ENCODE measurements around the gene CNTN6. TPM values are rescaled to one million over a fixed set of nuclear protein-coding genes. Genes with fewer than 3 reads are reported as not detected.

The CNTN6 gene
- total RNA-seq = not detected

GRCh38 chr3:1092771-1093170 is at the start of gene CNTN6:
Gene CNTN6 (plus strand): TSS chr3:1093024. CDS start chr3:1148009, 54,985 bp downstream.
- no peak for DNase-seq
- Histone ChIP-seq H3K9me3 (no peaks in the 10 kb centered on the region), H3K4me3 (no peak within 1 kb of the TSS), H3K36me3 (replicated peaks in 1 of 2; ENCODE audit: insufficient read depth in 1 of 2, low read depth in 2 of 2) (no peaks in the 10 kb centered on the region), H3K4me1 (no peaks in the 10 kb centered on the region), H3K27ac (no peak within 1 kb of the TSS), H3K27me3 (no peaks in the 10 kb centered on the region)
- intact Hi-C loops (cut with DNase I) = no loop called here
- no peak for ATAC-seq
- 25 to 29% methylated on average over 7 of the region's 7 CpGs for WGBS, 2 donors
- no peak for TF ChIP-seq POLR2A (IDR thresholded peaks at IDR 0.05)
- no peak for TF ChIP-seq CTCF (IDR thresholded peaks at IDR 0.05)

GRCh38 chr3:1048558-1048957 is 44.3 kb upstream of the CNTN6 start:
- Histone ChIP-seq H3K4me3 (no peak overlapping the region), H3K4me1 (no peaks in the 10 kb centered on the region), H3K27me3 (no peaks in the 10 kb centered on the region), H3K27ac (no peak overlapping the region), H3K9me3 (no peaks in the 10 kb centered on the region), H3K36me3 (replicated peaks in 1 of 2; ENCODE audit: insufficient read depth in 1 of 2, low read depth in 2 of 2) (no peaks in the 10 kb centered on the region)
- no peak for ATAC-seq
- TF ChIP-seq CTCF (IDR thresholded peaks at IDR 0.05) (no peak), POLR2A (IDR thresholded peaks at IDR 0.05) (no peak)
- DNase-seq = no peak
- 29 to 39% methylated on average over 2 of the region's 2 CpGs for WGBS, 2 donors
- intact Hi-C loops (cut with DNase I) = no loop called here

- ATAC-seq = no peak
- H3K4me1 ChIP-seq = no peaks in the 10 kb centered on the region
- no peak overlapping the region for H3K4me3 ChIP-seq
- no peak overlapping the region for H3K27ac ChIP-seq
- H3K9me3 ChIP-seq = no peaks in the 10 kb centered on the region
- TF ChIP-seq POLR2A (IDR thresholded peaks at IDR 0.05) (no peak), CTCF (IDR thresholded peaks at IDR 0.05) (no peak)
- H3K36me3 ChIP-seq (replicated peaks in 1 of 2; ENCODE audit: insufficient read depth in 1 of 2, low read depth in 2 of 2) = no peaks in the 10 kb centered on the region
- intact Hi-C loops (cut with DNase I) = no loop called here
- 59 to 69% methylated on average over 3 of the region's 3 CpGs for WGBS, 2 donors
- no peaks in the 10 kb centered on the region for H3K27me3 ChIP-seq
- DNase-seq = no peak
Observed at GRCh38 chr3:1055870-1056269, 37.0 kb upstream of the CNTN6 start.

- Histone ChIP-seq H3K9me3 (no peaks in the 10 kb centered on the region), H3K27ac (no peak overlapping the region), H3K4me3 (no peak overlapping the region), H3K4me1 (no peaks in the 10 kb centered on the region), H3K27me3 (no peaks in the 10 kb centered on the region), H3K36me3 (replicated peaks in 1 of 2; ENCODE audit: insufficient read depth in 1 of 2, low read depth in 2 of 2) (no peaks in the 10 kb centered on the region)
- intact Hi-C loops (cut with DNase I) = no loop called here
- ATAC-seq = no peak
- TF ChIP-seq CTCF (IDR thresholded peaks at IDR 0.05) (no peak), POLR2A (IDR thresholded peaks at IDR 0.05) (no peak)
- no peak for DNase-seq
Observed at GRCh38 chr3:1056744-1057143, 36.1 kb upstream of the CNTN6 start.

- H3K9me3 ChIP-seq = no peaks in the 10 kb centered on the region
- H3K4me3 ChIP-seq = no peak overlapping the region
- no peaks in the 10 kb centered on the region for H3K4me1 ChIP-seq
- 42 to 70% methylated on average over 1 of the region's 1 CpG for WGBS, 2 donors
- intact Hi-C loops (cut with DNase I) = no loop called here
- H3K27ac ChIP-seq = no peak overlapping the region
- ATAC-seq (no peak), DNase-seq (no peak)
- H3K27me3 ChIP-seq = no peaks in the 10 kb centered on the region
- TF ChIP-seq CTCF (IDR thresholded peaks at IDR 0.05) (no peak), POLR2A (IDR thresholded peaks at IDR 0.05) (no peak)
- no peaks in the 10 kb centered on the region for H3K36me3 ChIP-seq (replicated peaks in 1 of 2; ENCODE audit: insufficient read depth in 1 of 2, low read depth in 2 of 2)
Observed at GRCh38 chr3:1057436-1057835, 35.4 kb upstream of the CNTN6 start.

Measured in body of pancreas (tissue), 4 donors.